ENCODE results near the gene GYPB. TPM values are rescaled to one million over a fixed set of nuclear protein-coding genes. Genes with fewer than 3 reads are reported as not detected.
"Not testable (repeated sequence)": the region's sequence is repeated elsewhere in the genome, so short reads cannot be mapped to it uniquely, and the experiment has no call there.

GYPB gene
- total RNA-seq, 1 donor from 2014 or later = not detected

- not testable (repeated sequence) for H3K4me3 ChIP-seq (ENCODE audit: low read depth, low read length)
Measured at GRCh38 chr4:143990717-143991116, 28.5 kb downstream of the GYPB start.

GRCh38 chr4:143986180-143986579 lies 33.0 kb downstream of the GYPB start:
- DNase-seq (ENCODE audit: low read depth) = no peak
- no peak for TF ChIP-seq CTCF (conservative IDR thresholded peaks at IDR 0.05; ENCODE audit: low read depth, low read length)

More at GRCh38 chr4:143990717-143991116, 28.5 kb downstream of the GYPB start:
- not testable (repeated sequence) for DNase-seq (ENCODE audit: low read depth)

GRCh38 chr4:143980776-143981175 lies 38.4 kb downstream of the GYPB start:
- not testable (repeated sequence) for H3K4me3 ChIP-seq (ENCODE audit: low read depth, low read length); DNase-seq (ENCODE audit: low read depth)
- peak; percentile 50 for TF ChIP-seq CTCF (conservative IDR thresholded peaks at IDR 0.05; ENCODE audit: low read depth, low read length)

More at GRCh38 chr4:143986180-143986579, 33.0 kb downstream of the GYPB start:
- no peak overlapping the region for H3K4me3 ChIP-seq (ENCODE audit: low read depth, low read length)

- DNase-seq (ENCODE audit: low read depth); H3K4me3 ChIP-seq (ENCODE audit: low read depth, low read length): not testable (repeated sequence)
Measured at GRCh38 chr4:143975527-143975926, 43.7 kb downstream of the GYPB start.

- not testable (repeated sequence) for H3K4me3 ChIP-seq (ENCODE audit: low read depth, low read length); DNase-seq (ENCODE audit: low read depth)
Measured at GRCh38 chr4:143974021-143974420, 45.2 kb downstream of the GYPB start.

- DNase-seq (ENCODE audit: low read depth) = no peak
- TF ChIP-seq CTCF (conservative IDR thresholded peaks at IDR 0.05; ENCODE audit: low read depth, low read length) = no peak
- H3K4me3 ChIP-seq (ENCODE audit: low read depth, low read length) = no peak overlapping the region
Measured at GRCh38 chr4:143961075-143961474, 58.1 kb downstream of the GYPB start.

- not testable (repeated sequence) for DNase-seq (ENCODE audit: low read depth); H3K4me3 ChIP-seq (ENCODE audit: low read depth, low read length)
Measured at GRCh38 chr4:143955306-143955705, 63.9 kb downstream of the GYPB start.

- not testable (repeated sequence) for DNase-seq (ENCODE audit: low read depth); H3K4me3 ChIP-seq (ENCODE audit: low read depth, low read length)
Measured at GRCh38 chr4:143951458-143951972, 67.7 kb downstream of the GYPB start.

GRCh38 chr4:143950967-143951366 lies 68.2 kb downstream of the GYPB start:
- not testable (repeated sequence) for DNase-seq (ENCODE audit: low read depth); H3K4me3 ChIP-seq (ENCODE audit: low read depth, low read length)

GRCh38 chr4:143950185-143950584 lies 69.0 kb downstream of the GYPB start:
- DNase-seq (ENCODE audit: low read depth); H3K4me3 ChIP-seq (ENCODE audit: low read depth, low read length): not testable (repeated sequence)

- not testable (repeated sequence) for DNase-seq (ENCODE audit: low read depth); H3K4me3 ChIP-seq (ENCODE audit: low read depth, low read length)
Measured at GRCh38 chr4:143947493-143947892, 71.7 kb downstream of the GYPB start.

Other genes starting within 250 kb of the GYPB start
- gene GYPE, start 113.8 kb downstream of the GYPB start, total RNA-seq = 0.07 and 0.35 TPM in 2 replicates
- gene GYPA, start 121.3 kb upstream of the GYPB start, total RNA-seq = not detected in 2 replicates

All from epithelial cell of proximal tubule (primary cell).